Fibroblast of the aortic adventitia (primary cell): ENCODE data around the gene CCDC85A. TPM values are rescaled to one million over a fixed set of nuclear protein-coding genes. Genes with fewer than 3 reads are reported as not detected.

ENCODE experiments used
- small RNA-seq: library from RNA; depleted of rRNA; stranded (forward); fragments of <200 nt; gene quantifications from one replicate; pipeline ENCODE3, GENCODE V24; 2012
- total RNA-seq: library from RNA; depleted of rRNA; stranded (reverse); fragments of >200 nt; gene quantifications from 2 replicates; pipeline ENCODE4 v1.2.3, GENCODE V29; 2012; ENCODE audit warnings: low replicate concordance

Gene CCDC85A
- total RNA-seq, 1 donor: 0.45 TPM

Small RNA genes lying within 50 kb of the gene (small RNA-seq; reads per million reads assigned to genes)
- gene RNA5SP93: not detected
